SK-N-SH (cell line): ENCODE data around the gene MIS12. TPM values are rescaled to one million over a fixed set of nuclear protein-coding genes. Genes with fewer than 3 reads are reported as not detected.

Experiments used
- CTCF ChIA-PET: fragments of 300-600, 350-600 bp; formaldehyde crosslinking; extraction: SDS; loops from one replicate; lab custom pipeline; 2021; lab: Yijun Ruan, JAX
- POLR2A ChIA-PET: fragments of 350-600 bp; sonication (Branson Sonifier 250); formaldehyde crosslinking; extraction: SDS; loops from one replicate; lab custom pipeline; 2020; ENCODE audit warnings: antibody characterized with exemption, inconsistent platforms; lab: Yijun Ruan, JAX
- DNase-seq: peaks from one replicate; pipeline ENCODE4 v3.0.0; 2012
- H2AFZ ChIP-seq: fragments of 200-600 bp; sonication (generic); 2 replicates; pipeline ENCODE4 v1.8.1; 2016; ENCODE audit warnings: antibody characterized with exemption, mild to moderate bottlenecking, low read depth
- H3F3A ChIP-seq: fragments of 200-600 bp; sonication (generic); replicated peaks from 2 replicates; pipeline ENCODE3; 2016; ENCODE audit warnings: antibody characterized with exemption, mild to moderate bottlenecking; ENCODE audit not compliant: insufficient read depth
- H3K27ac ChIP-seq, 2 experiments: fragments of 200-500 bp in 1 of 2; fragments of 200-600 bp in 1 of 2; sonication (Bioruptor generic) in 1 of 2; sonication (generic), shearing (Covaris generic) in 1 of 2; 2 replicates each; pipeline versions ENCODE4 v1.5.1 to v1.6.1; 2014 to 2016; ENCODE audit warnings: low read depth in 2 of 2, inconsistent platforms in 1 of 2, low read length in 1 of 2, mild to moderate bottlenecking in 1 of 2, mixed read lengths in 1 of 2
- H3K27me3 ChIP-seq: fragments of 200-600 bp; sonication (generic), shearing (Covaris generic); 2 replicates; pipeline ENCODE4 v1.6.1; 2016; ENCODE audit warnings: mixed run types; ENCODE audit not compliant: insufficient read depth
- H3K36me3 ChIP-seq, 2 experiments: fragments of 200-500 bp in 1 of 2; fragments of 200-600 bp in 1 of 2; sonication (Bioruptor generic) in 1 of 2; sonication (generic) in 1 of 2; replicated peaks in 1 of 2; 2 replicates each; pipeline versions ENCODE3 to v1.5.1; 2014 to 2016; ENCODE audit warnings: low read length in 1 of 2, mild to moderate bottlenecking in 1 of 2; ENCODE audit not compliant: insufficient read depth in 2 of 2, control insufficient read depth in 1 of 2
- H3K4me1 ChIP-seq, 2 experiments: fragments of 200-500 bp in 1 of 2; fragments of 200-600 bp in 1 of 2; sonication (Bioruptor generic) in 1 of 2; sonication (generic), shearing (Covaris generic) in 1 of 2; 2 replicates each; pipeline versions ENCODE4 v1.5.1 to v1.6.1; 2014 to 2016; ENCODE audit warnings: low read depth in 1 of 2, low read length in 1 of 2, mixed run types in 1 of 2; ENCODE audit not compliant: insufficient read depth in 2 of 2, control insufficient read depth in 1 of 2
- H3K4me2 ChIP-seq: fragments of 200-600 bp; sonication (generic), shearing (Covaris generic); 2 replicates; pipeline ENCODE4 v1.6.1; 2017; ENCODE audit warnings: mixed run types
- H3K4me3 ChIP-seq, 2 experiments: fragments of 200-500 bp in 1 of 2; fragments of 200-600 bp in 1 of 2; sonication (Bioruptor generic) in 1 of 2; sonication (generic), shearing (Covaris generic) in 1 of 2; 2 replicates each; pipeline versions ENCODE4 v1.5.1 to v1.8.1; 2014 to 2016; ENCODE audit warnings: low read depth in 2 of 2, inconsistent platforms in 1 of 2, low read length in 1 of 2, mild to moderate bottlenecking in 1 of 2, mixed read lengths in 1 of 2, moderate library complexity in 1 of 2
- H3K79me2 ChIP-seq: fragments of 200-600 bp; sonication (generic); 2 replicates; pipeline ENCODE4 v1.8.1; 2017; ENCODE audit warnings: mild to moderate bottlenecking; ENCODE audit not compliant: insufficient read depth
- H3K9ac ChIP-seq: fragments of 200-600 bp; sonication (generic); 2 replicates; pipeline ENCODE4 v1.6.1; 2017; ENCODE audit warnings: mixed run types
- H3K9me2 ChIP-seq: fragments of 200-600 bp; sonication (generic); 2 replicates; pipeline ENCODE4 v1.6.1; 2017; ENCODE audit warnings: mixed run types
- H3K9me3 ChIP-seq: fragments of 200-600 bp; sonication (generic); 2 replicates; pipeline ENCODE4 v1.6.1; 2017; ENCODE audit warnings: mixed run types, mild to moderate bottlenecking, moderate library complexity
- H4K20me1 ChIP-seq: fragments of 200-600 bp; sonication (generic); 2 replicates; pipeline ENCODE4 v1.6.1; 2017; ENCODE audit warnings: mild to moderate bottlenecking, mixed run types; ENCODE audit not compliant: insufficient read depth
- CHD2 ChIP-seq: fragments of 150-350 bp; IDR thresholded peaks from 2 replicates; pipeline ENCODE4 v1.6.1; 2018; ENCODE audit warnings: low read length; ENCODE audit not compliant: partially characterized antibody
- EP300 ChIP-seq, 2 experiments: IDR thresholded peaks; 2 replicates each; pipeline versions ENCODE4 v1.4.0 to v1.6.1; 2012; ENCODE audit warnings: borderline replicate concordance in 1 of 2, low read depth in 1 of 2, low read length in 1 of 2
- EZH2phosphoT487 ChIP-seq: fragments of 200-600 bp; sonication (generic); IDR thresholded peaks from 2 replicates; pipeline ENCODE4 v1.6.1; 2017; ENCODE audit warnings: low read depth, mixed run types, mild to moderate bottlenecking, antibody characterized with exemption, moderate library complexity, borderline replicate concordance
- FOXM1 ChIP-seq: IDR thresholded peaks from 2 replicates; pipeline ENCODE4 v1.4.0; 2012; ENCODE audit warnings: low read depth, mild to moderate bottlenecking
- GABPA ChIP-seq: IDR thresholded peaks from 2 replicates; pipeline ENCODE4 v1.4.0; 2012; ENCODE audit warnings: low read depth, mild to moderate bottlenecking
- GATA2 ChIP-seq: sonication (generic); formaldehyde crosslinking; IDR thresholded peaks from 2 replicates; pipeline ENCODE4 v1.5.0; 2020; ENCODE audit warnings: mild to moderate bottlenecking, missing genetic modification reagents
- JUND ChIP-seq: IDR thresholded peaks from 2 replicates; pipeline ENCODE4 v1.4.0; 2012
- MEF2A ChIP-seq: IDR thresholded peaks from 2 replicates; pipeline ENCODE4 v1.4.0; 2012; ENCODE audit warnings: low read depth, borderline replicate concordance
- MXI1 ChIP-seq: IDR thresholded peaks from 2 replicates; pipeline ENCODE4 v1.6.1; 2012; ENCODE audit warnings: mild to moderate bottlenecking, low read depth, low read length, improper control_type of control experiment
- NRF1 ChIP-seq: IDR thresholded peaks from 2 replicates; pipeline ENCODE4 v1.6.1; 2012; ENCODE audit warnings: low read depth, mild to moderate bottlenecking, low read length
- RAD21 ChIP-seq: IDR thresholded peaks from 2 replicates; pipeline ENCODE4 v1.6.1; 2012; ENCODE audit warnings: mild to moderate bottlenecking, low read length
- RCOR1 ChIP-seq: fragments of 150-350 bp; IDR thresholded peaks from 2 replicates; pipeline ENCODE4 v1.6.1; 2017; ENCODE audit warnings: antibody characterized with exemption, low read length
- REST ChIP-seq: IDR thresholded peaks from 2 replicates; pipeline ENCODE4 v1.6.1; 2012; ENCODE audit warnings: mild to moderate bottlenecking, low read depth, low read length, moderate library complexity
- RFX5 ChIP-seq: IDR thresholded peaks from 2 replicates; pipeline ENCODE4 v1.6.1; 2012; ENCODE audit warnings: mild to moderate bottlenecking, improper control_type of control experiment, low read length
- SIN3A ChIP-seq: IDR thresholded peaks from 2 replicates; pipeline ENCODE4 v1.6.1; 2012; ENCODE audit warnings: low read depth, mild to moderate bottlenecking, low read length, moderate library complexity, borderline replicate concordance
- TAF1 ChIP-seq: IDR thresholded peaks from 2 replicates; pipeline ENCODE4 v1.6.1; 2012; ENCODE audit warnings: low read depth, mild to moderate bottlenecking, low read length, moderate library complexity, borderline replicate concordance
- TCF12 ChIP-seq: IDR thresholded peaks from 2 replicates; pipeline ENCODE4 v1.4.0; 2012
- TEAD4 ChIP-seq: IDR thresholded peaks from 2 replicates; pipeline ENCODE4 v1.4.0; 2012; ENCODE audit warnings: mild to moderate bottlenecking, borderline replicate concordance; ENCODE audit not compliant: insufficient read depth
- USF2 ChIP-seq: fragments of 150-350 bp; IDR thresholded peaks from 2 replicates; pipeline ENCODE4 v1.6.1; 2017; ENCODE audit warnings: antibody characterized with exemption, low read length, low read depth, borderline replicate concordance
- YY1 ChIP-seq: IDR thresholded peaks from 2 replicates; pipeline ENCODE4 v1.4.0; 2012; ENCODE audit warnings: low read depth, mild to moderate bottlenecking
- WGBS: methylation state at CpG from one replicate; pipeline ENCODE4 v1.1.6; 2017; ENCODE audit warnings: low lambda C conversion rate; 5-methylcytosine and 5-hydroxymethylcytosine counted together
- polyA plus RNA-seq, 3 experiments: library from polyadenylated mRNA; depleted of rRNA; stranded (reverse); fragments of >200 nt; gene quantifications; 2 replicates each; pipeline ENCODE4 v1.2.3, GENCODE V29; 2012
- TF ChIP-seq, protein P1 (sequence below): IDR thresholded peaks from 2 replicates; pipeline ENCODE4 v1.4.0; 2012; ENCODE audit warnings: low read depth, borderline replicate concordance
- TF ChIP-seq, protein P2 (sequence below): fragments of 150-350 bp; IDR thresholded peaks from 2 replicates; pipeline ENCODE4 v1.6.1; 2016; ENCODE audit warnings: mild to moderate bottlenecking, low read depth, low read length

The MIS12 gene
- polyA plus RNA-seq, 1 of the 3 experiments (the other 2 are of a cell fraction) = 9.3 TPM

DNA sequence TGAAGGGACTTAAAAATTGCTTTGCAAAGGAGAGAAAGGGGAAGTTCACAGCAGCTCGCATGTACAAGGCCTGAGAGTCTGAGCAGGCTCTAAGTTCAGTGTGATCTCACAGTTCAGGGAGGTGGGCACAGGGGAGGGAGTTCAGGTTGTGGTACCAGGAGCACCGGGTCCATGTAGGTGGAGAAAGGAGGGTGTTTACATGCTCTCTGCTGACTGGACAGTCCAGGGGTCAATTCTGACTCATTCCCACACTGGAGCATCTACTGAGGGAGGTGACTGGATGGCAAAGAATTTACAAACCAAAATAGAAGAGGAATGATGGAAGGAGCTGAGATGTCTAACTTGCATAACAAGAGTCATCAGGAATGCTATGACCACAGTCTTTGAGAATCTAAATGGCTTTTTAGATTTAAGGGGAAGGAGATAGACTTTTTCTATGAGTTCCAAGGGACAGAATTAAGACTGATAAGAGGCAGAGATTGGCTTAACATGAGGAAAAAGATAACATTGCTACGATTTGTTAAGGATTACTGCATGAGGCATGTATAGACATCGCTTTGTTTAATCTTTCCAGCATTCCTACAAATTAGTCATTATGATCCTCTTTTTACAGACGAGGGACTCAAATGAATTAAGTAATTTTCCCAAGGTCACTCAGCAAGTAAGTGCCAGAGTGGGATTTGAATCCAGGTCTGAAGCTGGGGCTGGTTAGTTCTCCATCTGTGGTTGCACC is 29.9 kb downstream of the MIS12 start (continued):
- TF ChIP-seq REST = peak; percentile 16; the same call in 1 of the 2 replicates
- TF ChIP-seq GABPA = no peak
- no peak for TF ChIP-seq EZH2phosphoT487
- TF ChIP-seq CHD2 = no peak
- no peak for TF ChIP-seq GATA2 (CRISPR knock-in tag)
- TF ChIP-seq, protein P1, sequence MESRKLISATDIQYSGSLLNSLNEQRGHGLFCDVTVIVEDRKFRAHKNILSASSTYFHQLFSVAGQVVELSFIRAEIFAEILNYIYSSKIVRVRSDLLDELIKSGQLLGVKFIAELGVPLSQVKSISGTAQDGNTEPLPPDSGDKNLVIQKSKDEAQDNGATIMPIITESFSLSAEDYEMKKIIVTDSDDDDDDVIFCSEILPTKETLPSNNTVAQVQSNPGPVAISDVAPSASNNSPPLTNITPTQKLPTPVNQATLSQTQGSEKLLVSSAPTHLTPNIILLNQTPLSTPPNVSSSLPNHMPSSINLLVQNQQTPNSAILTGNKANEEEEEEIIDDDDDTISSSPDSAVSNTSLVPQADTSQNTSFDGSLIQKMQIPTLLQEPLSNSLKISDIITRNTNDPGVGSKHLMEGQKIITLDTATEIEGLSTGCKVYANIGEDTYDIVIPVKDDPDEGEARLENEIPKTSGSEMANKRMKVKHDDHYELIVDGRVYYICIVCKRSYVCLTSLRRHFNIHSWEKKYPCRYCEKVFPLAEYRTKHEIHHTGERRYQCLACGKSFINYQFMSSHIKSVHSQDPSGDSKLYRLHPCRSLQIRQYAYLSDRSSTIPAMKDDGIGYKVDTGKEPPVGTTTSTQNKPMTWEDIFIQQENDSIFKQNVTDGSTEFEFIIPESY = peak; percentile 67; the same call in 1 of the 2 replicates
- peak; percentile 31; the same call in 1 of the 2 replicates for TF ChIP-seq FOXM1
- peak; percentile 86 for TF ChIP-seq TCF12
- peak; percentile 93 for TF ChIP-seq TEAD4
- no peak for TF ChIP-seq TAF1
- TF ChIP-seq MEF2A = peak; percentile 86
- no peak for TF ChIP-seq SIN3A
- TF ChIP-seq RAD21 = no peak
- TF ChIP-seq JUND = peak; percentile 98
- TF ChIP-seq MXI1 = no peak
- TF ChIP-seq YY1 = no peak
- TF ChIP-seq, all 33 proteins: peak for 14

GRCh38 chr17:5522476-5522875 is 36.1 kb downstream of the MIS12 start:
- H3K4me2 ChIP-seq = no peak overlapping the region
- H3K36me3 ChIP-seq = peaks cover 0 to 4% of the 10 kb centered on the region in 2 experiments
- H3K9me3 ChIP-seq = no peaks in the 10 kb centered on the region
- CTCF ChIA-PET = no interaction called here
- H3K79me2 ChIP-seq = no peaks in the 10 kb centered on the region
- no peaks in the 10 kb centered on the region for H3K27me3 ChIP-seq
- no peaks in the 10 kb centered on the region for H4K20me1 ChIP-seq
- peaks cover 12% of the 10 kb centered on the region for H3F3A ChIP-seq
- H3K27ac ChIP-seq = no peak overlapping the region
- no peak overlapping the region for H2AFZ ChIP-seq
- POLR2A ChIA-PET = no interaction called here
- no peak for DNase-seq
- H3K9ac ChIP-seq = no peak overlapping the region
- no peaks in the 10 kb centered on the region for H3K9me2 ChIP-seq
- no peak overlapping the region for H3K4me3 ChIP-seq
- 86% methylated on average over 1 of the region's 1 CpG for WGBS
- H3K4me1 ChIP-seq = peaks cover 10 to 13% of the 10 kb centered on the region in 2 experiments; a peak in 3 of 4 replicates
- TF ChIP-seq MEF2A = no peak
- TF ChIP-seq NRF1 = no peak
- no peak for TF ChIP-seq EP300 (IDR thresholded peaks at IDR 0.05; ENCODE audit: borderline replicate concordance in 1 of 2, low read depth in 1 of 2, low read length in 1 of 2)
- no peak for TF ChIP-seq USF2
- TF ChIP-seq, protein P2, sequence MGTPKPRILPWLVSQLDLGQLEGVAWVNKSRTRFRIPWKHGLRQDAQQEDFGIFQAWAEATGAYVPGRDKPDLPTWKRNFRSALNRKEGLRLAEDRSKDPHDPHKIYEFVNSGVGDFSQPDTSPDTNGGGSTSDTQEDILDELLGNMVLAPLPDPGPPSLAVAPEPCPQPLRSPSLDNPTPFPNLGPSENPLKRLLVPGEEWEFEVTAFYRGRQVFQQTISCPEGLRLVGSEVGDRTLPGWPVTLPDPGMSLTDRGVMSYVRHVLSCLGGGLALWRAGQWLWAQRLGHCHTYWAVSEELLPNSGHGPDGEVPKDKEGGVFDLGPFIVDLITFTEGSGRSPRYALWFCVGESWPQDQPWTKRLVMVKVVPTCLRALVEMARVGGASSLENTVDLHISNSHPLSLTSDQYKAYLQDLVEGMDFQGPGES = no peak
- TF ChIP-seq RFX5 = no peak
- no peak for TF ChIP-seq RCOR1
- TF ChIP-seq GABPA = no peak
- TF ChIP-seq SIN3A = no peak
- no peak for TF ChIP-seq TEAD4
